ENCODE data around the gene RABGAP1L.

DNA sequence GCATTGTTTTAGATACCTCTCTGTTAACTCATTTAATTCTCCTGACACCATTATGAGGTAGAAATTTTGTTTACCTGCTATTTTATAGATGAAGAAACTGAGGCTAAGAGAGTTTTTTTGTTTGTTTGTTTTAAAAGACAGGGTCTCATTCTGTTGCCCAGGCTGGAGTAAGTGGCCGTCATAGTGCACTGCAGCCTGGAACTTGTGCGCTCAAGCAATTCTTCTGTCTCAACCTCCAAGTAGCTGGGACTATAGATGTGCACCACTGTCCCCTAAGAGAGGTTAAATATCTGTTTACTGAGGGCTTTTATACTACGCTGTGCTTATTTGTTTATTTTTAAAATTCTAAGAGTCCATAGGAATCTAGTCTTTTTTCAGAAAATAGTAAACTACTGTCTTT is 796.8 kb downstream of the RABGAP1L start:
- TF ChIP-seq, protein P1, sequence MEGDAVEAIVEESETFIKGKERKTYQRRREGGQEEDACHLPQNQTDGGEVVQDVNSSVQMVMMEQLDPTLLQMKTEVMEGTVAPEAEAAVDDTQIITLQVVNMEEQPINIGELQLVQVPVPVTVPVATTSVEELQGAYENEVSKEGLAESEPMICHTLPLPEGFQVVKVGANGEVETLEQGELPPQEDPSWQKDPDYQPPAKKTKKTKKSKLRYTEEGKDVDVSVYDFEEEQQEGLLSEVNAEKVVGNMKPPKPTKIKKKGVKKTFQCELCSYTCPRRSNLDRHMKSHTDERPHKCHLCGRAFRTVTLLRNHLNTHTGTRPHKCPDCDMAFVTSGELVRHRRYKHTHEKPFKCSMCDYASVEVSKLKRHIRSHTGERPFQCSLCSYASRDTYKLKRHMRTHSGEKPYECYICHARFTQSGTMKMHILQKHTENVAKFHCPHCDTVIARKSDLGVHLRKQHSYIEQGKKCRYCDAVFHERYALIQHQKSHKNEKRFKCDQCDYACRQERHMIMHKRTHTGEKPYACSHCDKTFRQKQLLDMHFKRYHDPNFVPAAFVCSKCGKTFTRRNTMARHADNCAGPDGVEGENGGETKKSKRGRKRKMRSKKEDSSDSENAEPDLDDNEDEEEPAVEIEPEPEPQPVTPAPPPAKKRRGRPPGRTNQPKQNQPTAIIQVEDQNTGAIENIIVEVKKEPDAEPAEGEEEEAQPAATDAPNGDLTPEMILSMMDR (IDR thresholded peaks at IDR 0.05; ENCODE audit: low read depth, low read length) = no peak
- no peak for TF ChIP-seq EZH2phosphoT487 (IDR thresholded peaks at IDR 0.05; ENCODE audit: low read depth)
